SK-N-SH (cell line): ENCODE results near the gene CPSF4. TPM values are rescaled to one million over a fixed set of nuclear protein-coding genes. Genes with fewer than 3 reads are reported as not detected.

Source experiments
- CTCF ChIA-PET: fragments of 300-600, 350-600 bp; formaldehyde crosslinking; extraction: SDS; loops from one replicate; lab custom pipeline; 2021; lab: Yijun Ruan, JAX
- POLR2A ChIA-PET: fragments of 350-600 bp; sonication (Branson Sonifier 250); formaldehyde crosslinking; extraction: SDS; loops from one replicate; lab custom pipeline; 2020; ENCODE audit warnings: antibody characterized with exemption, inconsistent platforms; lab: Yijun Ruan, JAX
- DNase-seq: peaks from one replicate; pipeline ENCODE4 v3.0.0; 2012
- H2AFZ ChIP-seq: fragments of 200-600 bp; sonication (generic); 2 replicates; pipeline ENCODE4 v1.8.1; 2016; ENCODE audit warnings: antibody characterized with exemption, mild to moderate bottlenecking, low read depth
- H3F3A ChIP-seq: fragments of 200-600 bp; sonication (generic); replicated peaks from 2 replicates; pipeline ENCODE3; 2016; ENCODE audit warnings: antibody characterized with exemption, mild to moderate bottlenecking; ENCODE audit not compliant: insufficient read depth
- H3K27ac ChIP-seq, 2 experiments: fragments of 200-500 bp in 1 of 2; fragments of 200-600 bp in 1 of 2; sonication (Bioruptor generic) in 1 of 2; sonication (generic), shearing (Covaris generic) in 1 of 2; 2 replicates each; pipeline versions ENCODE4 v1.5.1 to v1.6.1; 2014 to 2016; ENCODE audit warnings: low read depth in 2 of 2, inconsistent platforms in 1 of 2, low read length in 1 of 2, mild to moderate bottlenecking in 1 of 2, mixed read lengths in 1 of 2
- H3K27me3 ChIP-seq: fragments of 200-600 bp; sonication (generic), shearing (Covaris generic); 2 replicates; pipeline ENCODE4 v1.6.1; 2016; ENCODE audit warnings: mixed run types; ENCODE audit not compliant: insufficient read depth
- H3K36me3 ChIP-seq, 2 experiments: fragments of 200-500 bp in 1 of 2; fragments of 200-600 bp in 1 of 2; sonication (Bioruptor generic) in 1 of 2; sonication (generic) in 1 of 2; replicated peaks in 1 of 2; 2 replicates each; pipeline versions ENCODE3 to v1.5.1; 2014 to 2016; ENCODE audit warnings: low read length in 1 of 2, mild to moderate bottlenecking in 1 of 2; ENCODE audit not compliant: insufficient read depth in 2 of 2, control insufficient read depth in 1 of 2
- H3K4me1 ChIP-seq, 2 experiments: fragments of 200-500 bp in 1 of 2; fragments of 200-600 bp in 1 of 2; sonication (Bioruptor generic) in 1 of 2; sonication (generic), shearing (Covaris generic) in 1 of 2; 2 replicates each; pipeline versions ENCODE4 v1.5.1 to v1.6.1; 2014 to 2016; ENCODE audit warnings: low read depth in 1 of 2, low read length in 1 of 2, mixed run types in 1 of 2; ENCODE audit not compliant: insufficient read depth in 2 of 2, control insufficient read depth in 1 of 2
- H3K4me2 ChIP-seq: fragments of 200-600 bp; sonication (generic), shearing (Covaris generic); 2 replicates; pipeline ENCODE4 v1.6.1; 2017; ENCODE audit warnings: mixed run types
- H3K4me3 ChIP-seq, 2 experiments: fragments of 200-500 bp in 1 of 2; fragments of 200-600 bp in 1 of 2; sonication (Bioruptor generic) in 1 of 2; sonication (generic), shearing (Covaris generic) in 1 of 2; 2 replicates each; pipeline versions ENCODE4 v1.5.1 to v1.8.1; 2014 to 2016; ENCODE audit warnings: low read depth in 2 of 2, inconsistent platforms in 1 of 2, low read length in 1 of 2, mild to moderate bottlenecking in 1 of 2, mixed read lengths in 1 of 2, moderate library complexity in 1 of 2
- H3K79me2 ChIP-seq: fragments of 200-600 bp; sonication (generic); 2 replicates; pipeline ENCODE4 v1.8.1; 2017; ENCODE audit warnings: mild to moderate bottlenecking; ENCODE audit not compliant: insufficient read depth
- H3K9ac ChIP-seq: fragments of 200-600 bp; sonication (generic); 2 replicates; pipeline ENCODE4 v1.6.1; 2017; ENCODE audit warnings: mixed run types
- H3K9me2 ChIP-seq: fragments of 200-600 bp; sonication (generic); 2 replicates; pipeline ENCODE4 v1.6.1; 2017; ENCODE audit warnings: mixed run types
- H3K9me3 ChIP-seq: fragments of 200-600 bp; sonication (generic); 2 replicates; pipeline ENCODE4 v1.6.1; 2017; ENCODE audit warnings: mixed run types, mild to moderate bottlenecking, moderate library complexity
- H4K20me1 ChIP-seq: fragments of 200-600 bp; sonication (generic); 2 replicates; pipeline ENCODE4 v1.6.1; 2017; ENCODE audit warnings: mild to moderate bottlenecking, mixed run types; ENCODE audit not compliant: insufficient read depth
- ELF1 ChIP-seq: IDR thresholded peaks from 2 replicates; pipeline ENCODE4 v1.4.0; 2012
- FOSL2 ChIP-seq: IDR thresholded peaks from 2 replicates; pipeline ENCODE4 v1.4.0; 2012; ENCODE audit warnings: low read depth, mild to moderate bottlenecking, moderate library complexity, borderline replicate concordance
- FOXJ3 ChIP-seq: sonication (generic); formaldehyde crosslinking; IDR thresholded peaks from 2 replicates; pipeline ENCODE4 v1.5.1; 2020; ENCODE audit warnings: mild to moderate bottlenecking, missing genetic modification reagents
- FOXM1 ChIP-seq: IDR thresholded peaks from 2 replicates; pipeline ENCODE4 v1.4.0; 2012; ENCODE audit warnings: low read depth, mild to moderate bottlenecking
- GABPA ChIP-seq: IDR thresholded peaks from 2 replicates; pipeline ENCODE4 v1.4.0; 2012; ENCODE audit warnings: low read depth, mild to moderate bottlenecking
- GATA2 ChIP-seq: sonication (generic); formaldehyde crosslinking; IDR thresholded peaks from 2 replicates; pipeline ENCODE4 v1.5.0; 2020; ENCODE audit warnings: mild to moderate bottlenecking, missing genetic modification reagents
- MXI1 ChIP-seq: IDR thresholded peaks from 2 replicates; pipeline ENCODE4 v1.6.1; 2012; ENCODE audit warnings: mild to moderate bottlenecking, low read depth, low read length, improper control_type of control experiment
- RCOR1 ChIP-seq: fragments of 150-350 bp; IDR thresholded peaks from 2 replicates; pipeline ENCODE4 v1.6.1; 2017; ENCODE audit warnings: antibody characterized with exemption, low read length
- RXRA ChIP-seq: IDR thresholded peaks from 2 replicates; pipeline ENCODE4 v1.4.0; 2012; ENCODE audit warnings: low read depth, mild to moderate bottlenecking, borderline replicate concordance
- SMC3 ChIP-seq: IDR thresholded peaks from 2 replicates; pipeline ENCODE4 v1.6.1; 2012; ENCODE audit warnings: low read depth, low read length, improper control_type of control experiment
- TAF1 ChIP-seq: IDR thresholded peaks from 2 replicates; pipeline ENCODE4 v1.6.1; 2012; ENCODE audit warnings: low read depth, mild to moderate bottlenecking, low read length, moderate library complexity, borderline replicate concordance
- TEAD4 ChIP-seq: IDR thresholded peaks from 2 replicates; pipeline ENCODE4 v1.4.0; 2012; ENCODE audit warnings: mild to moderate bottlenecking, borderline replicate concordance; ENCODE audit not compliant: insufficient read depth
- YY1 ChIP-seq: IDR thresholded peaks from 2 replicates; pipeline ENCODE4 v1.4.0; 2012; ENCODE audit warnings: low read depth, mild to moderate bottlenecking
- WGBS: methylation state at CpG from one replicate; pipeline ENCODE4 v1.1.6; 2017; ENCODE audit warnings: low lambda C conversion rate; 5-methylcytosine and 5-hydroxymethylcytosine counted together
- polyA plus RNA-seq, 3 experiments: library from polyadenylated mRNA; depleted of rRNA; stranded (reverse); fragments of >200 nt; gene quantifications; 2 replicates each; pipeline ENCODE4 v1.2.3, GENCODE V29; 2012
- TF ChIP-seq, protein P1 (sequence below): fragments of 150-350 bp; IDR thresholded peaks from 2 replicates; pipeline ENCODE4 v1.6.1; 2016; ENCODE audit warnings: mild to moderate bottlenecking, low read depth, low read length
- TF ChIP-seq, protein P2 (sequence below): IDR thresholded peaks from 2 replicates; pipeline ENCODE4 v1.4.0; 2012; ENCODE audit warnings: low read depth, borderline replicate concordance
- TF ChIP-seq, protein P3 (sequence below): IDR thresholded peaks from 2 replicates; pipeline ENCODE4 v1.4.0; 2012; ENCODE audit warnings: low read depth
- TF ChIP-seq, protein P4 (sequence below): IDR thresholded peaks from 2 replicates; pipeline ENCODE4 v1.6.1; 2012; ENCODE audit warnings: mild to moderate bottlenecking, low read depth, low read length, moderate library complexity
- TF ChIP-seq, protein P5 (sequence below): fragments of 200-600 bp; sonication (generic); IDR thresholded peaks from 2 replicates; pipeline ENCODE4 v1.6.1; 2017; ENCODE audit warnings: antibody characterized with exemption, mild to moderate bottlenecking, moderate library complexity

The CPSF4 gene
- polyA plus RNA-seq, 1 of the 3 experiments (the other 2 are of a cell fraction): 101 TPM

DNA sequence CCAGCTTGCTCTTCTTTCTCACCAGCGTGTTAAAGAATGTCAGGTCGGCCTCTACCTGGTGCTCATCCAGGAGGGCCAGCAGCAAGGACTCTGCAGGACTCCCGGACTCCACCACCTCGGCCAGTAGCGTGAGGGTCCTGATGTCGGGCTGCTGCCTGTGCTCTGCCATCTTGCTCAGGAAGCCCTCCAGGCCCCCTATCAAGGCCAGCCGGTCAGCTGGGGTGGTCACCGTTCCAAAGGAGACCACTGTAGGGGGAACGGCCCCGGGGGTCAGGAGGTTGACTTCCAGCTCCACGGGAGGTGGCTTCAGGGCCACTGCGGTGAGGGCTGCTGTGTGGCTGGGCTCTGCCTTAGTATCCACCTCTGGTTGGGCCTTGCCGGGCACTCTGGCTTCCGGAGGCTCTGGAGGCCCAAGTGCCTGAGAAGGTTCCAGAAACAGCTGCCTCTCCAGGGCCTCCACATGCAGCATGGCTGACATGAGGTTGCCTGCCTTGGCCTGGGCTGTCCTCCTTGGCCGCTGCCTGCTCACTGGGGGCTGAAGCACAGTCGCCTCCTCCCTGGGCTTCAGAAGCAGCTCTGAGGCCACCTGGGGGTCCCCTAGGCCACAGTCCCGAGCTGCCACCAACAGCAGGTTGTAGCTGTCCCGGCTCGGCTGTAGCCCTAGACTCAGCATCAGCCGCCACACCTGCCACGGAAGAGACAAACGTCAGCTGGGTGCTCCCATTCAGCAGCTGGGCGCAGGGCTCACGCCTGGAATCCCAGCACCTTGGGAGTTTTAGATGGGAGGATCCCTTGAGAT is 13.6 kb upstream of the CPSF4 start (continued):
- TF ChIP-seq, protein P1, sequence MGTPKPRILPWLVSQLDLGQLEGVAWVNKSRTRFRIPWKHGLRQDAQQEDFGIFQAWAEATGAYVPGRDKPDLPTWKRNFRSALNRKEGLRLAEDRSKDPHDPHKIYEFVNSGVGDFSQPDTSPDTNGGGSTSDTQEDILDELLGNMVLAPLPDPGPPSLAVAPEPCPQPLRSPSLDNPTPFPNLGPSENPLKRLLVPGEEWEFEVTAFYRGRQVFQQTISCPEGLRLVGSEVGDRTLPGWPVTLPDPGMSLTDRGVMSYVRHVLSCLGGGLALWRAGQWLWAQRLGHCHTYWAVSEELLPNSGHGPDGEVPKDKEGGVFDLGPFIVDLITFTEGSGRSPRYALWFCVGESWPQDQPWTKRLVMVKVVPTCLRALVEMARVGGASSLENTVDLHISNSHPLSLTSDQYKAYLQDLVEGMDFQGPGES: no peak
- TF ChIP-seq, protein P2, sequence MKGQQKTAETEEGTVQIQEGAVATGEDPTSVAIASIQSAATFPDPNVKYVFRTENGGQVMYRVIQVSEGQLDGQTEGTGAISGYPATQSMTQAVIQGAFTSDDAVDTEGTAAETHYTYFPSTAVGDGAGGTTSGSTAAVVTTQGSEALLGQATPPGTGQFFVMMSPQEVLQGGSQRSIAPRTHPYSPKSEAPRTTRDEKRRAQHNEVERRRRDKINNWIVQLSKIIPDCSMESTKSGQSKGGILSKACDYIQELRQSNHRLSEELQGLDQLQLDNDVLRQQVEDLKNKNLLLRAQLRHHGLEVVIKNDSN: no peak
- TF ChIP-seq TEAD4 (no peak), SMC3 (no peak), YY1 (no peak)
- TF ChIP-seq, protein P3, sequence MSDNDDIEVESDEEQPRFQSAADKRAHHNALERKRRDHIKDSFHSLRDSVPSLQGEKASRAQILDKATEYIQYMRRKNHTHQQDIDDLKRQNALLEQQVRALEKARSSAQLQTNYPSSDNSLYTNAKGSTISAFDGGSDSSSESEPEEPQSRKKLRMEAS: no peak
- TF ChIP-seq, all 33 proteins: peak for 0

DNA sequence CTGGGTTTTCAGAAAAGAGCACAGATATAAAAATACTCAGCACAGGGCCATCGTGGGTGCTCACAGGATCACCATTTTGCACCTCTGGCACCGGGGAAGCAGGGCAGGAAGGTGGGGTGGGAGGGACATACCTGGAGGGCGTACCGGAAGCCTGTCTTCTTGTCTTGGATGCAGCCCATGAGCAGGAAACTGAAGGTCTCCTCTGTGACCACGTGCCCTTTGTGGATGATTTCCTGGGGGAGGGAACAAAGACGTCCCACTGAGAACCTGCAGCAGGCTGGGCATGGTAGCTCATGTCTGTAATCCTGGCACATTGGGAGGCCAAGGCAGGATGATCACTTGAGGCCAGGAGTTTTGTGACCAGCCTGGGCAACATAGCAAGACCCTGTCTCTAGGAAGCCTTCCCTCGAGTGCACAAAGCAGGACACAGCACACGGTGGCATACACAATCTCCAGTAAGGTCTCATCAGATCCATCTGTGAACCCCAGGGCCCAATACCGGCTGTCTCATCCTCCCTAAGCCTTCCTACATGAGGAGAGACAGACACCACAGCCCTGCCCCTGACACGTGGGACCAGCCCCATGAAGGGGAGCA is 9.7 kb upstream of the CPSF4 start:
- H3K4me3 ChIP-seq: no peak overlapping the region
- POLR2A ChIA-PET: interaction anchor here (1.0 to 2.1 kb wide), 3 partner anchors 9 to 10 kb away, joined by 3 to 6 read pairs (median 3); partner anchors contain the start of genes CPSF4 and PTCD1
- WGBS: 90% methylated on average over 10 of the region's 10 CpGs
- no peaks in the 10 kb centered on the region for H3K9me3 ChIP-seq
- H3K27me3 ChIP-seq: no peaks in the 10 kb centered on the region
- peaks cover 34 to 47% of the 10 kb centered on the region in 2 experiments for H3K36me3 ChIP-seq
- no peak overlapping the region for H3K4me2 ChIP-seq
- CTCF ChIA-PET: interaction anchor here (0.7 to 1.6 kb wide), 4 partner anchors 11 to 388 kb away, joined by 3 to 5 read pairs (median 4); no protein-coding TSS in a partner anchor
- no peak for TF ChIP-seq TEAD4
- TF ChIP-seq, protein P4, sequence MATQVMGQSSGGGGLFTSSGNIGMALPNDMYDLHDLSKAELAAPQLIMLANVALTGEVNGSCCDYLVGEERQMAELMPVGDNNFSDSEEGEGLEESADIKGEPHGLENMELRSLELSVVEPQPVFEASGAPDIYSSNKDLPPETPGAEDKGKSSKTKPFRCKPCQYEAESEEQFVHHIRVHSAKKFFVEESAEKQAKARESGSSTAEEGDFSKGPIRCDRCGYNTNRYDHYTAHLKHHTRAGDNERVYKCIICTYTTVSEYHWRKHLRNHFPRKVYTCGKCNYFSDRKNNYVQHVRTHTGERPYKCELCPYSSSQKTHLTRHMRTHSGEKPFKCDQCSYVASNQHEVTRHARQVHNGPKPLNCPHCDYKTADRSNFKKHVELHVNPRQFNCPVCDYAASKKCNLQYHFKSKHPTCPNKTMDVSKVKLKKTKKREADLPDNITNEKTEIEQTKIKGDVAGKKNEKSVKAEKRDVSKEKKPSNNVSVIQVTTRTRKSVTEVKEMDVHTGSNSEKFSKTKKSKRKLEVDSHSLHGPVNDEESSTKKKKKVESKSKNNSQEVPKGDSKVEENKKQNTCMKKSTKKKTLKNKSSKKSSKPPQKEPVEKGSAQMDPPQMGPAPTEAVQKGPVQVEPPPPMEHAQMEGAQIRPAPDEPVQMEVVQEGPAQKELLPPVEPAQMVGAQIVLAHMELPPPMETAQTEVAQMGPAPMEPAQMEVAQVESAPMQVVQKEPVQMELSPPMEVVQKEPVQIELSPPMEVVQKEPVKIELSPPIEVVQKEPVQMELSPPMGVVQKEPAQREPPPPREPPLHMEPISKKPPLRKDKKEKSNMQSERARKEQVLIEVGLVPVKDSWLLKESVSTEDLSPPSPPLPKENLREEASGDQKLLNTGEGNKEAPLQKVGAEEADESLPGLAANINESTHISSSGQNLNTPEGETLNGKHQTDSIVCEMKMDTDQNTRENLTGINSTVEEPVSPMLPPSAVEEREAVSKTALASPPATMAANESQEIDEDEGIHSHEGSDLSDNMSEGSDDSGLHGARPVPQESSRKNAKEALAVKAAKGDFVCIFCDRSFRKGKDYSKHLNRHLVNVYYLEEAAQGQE: no peak
- no peak for TF ChIP-seq MXI1
- TF ChIP-seq, protein P5, sequence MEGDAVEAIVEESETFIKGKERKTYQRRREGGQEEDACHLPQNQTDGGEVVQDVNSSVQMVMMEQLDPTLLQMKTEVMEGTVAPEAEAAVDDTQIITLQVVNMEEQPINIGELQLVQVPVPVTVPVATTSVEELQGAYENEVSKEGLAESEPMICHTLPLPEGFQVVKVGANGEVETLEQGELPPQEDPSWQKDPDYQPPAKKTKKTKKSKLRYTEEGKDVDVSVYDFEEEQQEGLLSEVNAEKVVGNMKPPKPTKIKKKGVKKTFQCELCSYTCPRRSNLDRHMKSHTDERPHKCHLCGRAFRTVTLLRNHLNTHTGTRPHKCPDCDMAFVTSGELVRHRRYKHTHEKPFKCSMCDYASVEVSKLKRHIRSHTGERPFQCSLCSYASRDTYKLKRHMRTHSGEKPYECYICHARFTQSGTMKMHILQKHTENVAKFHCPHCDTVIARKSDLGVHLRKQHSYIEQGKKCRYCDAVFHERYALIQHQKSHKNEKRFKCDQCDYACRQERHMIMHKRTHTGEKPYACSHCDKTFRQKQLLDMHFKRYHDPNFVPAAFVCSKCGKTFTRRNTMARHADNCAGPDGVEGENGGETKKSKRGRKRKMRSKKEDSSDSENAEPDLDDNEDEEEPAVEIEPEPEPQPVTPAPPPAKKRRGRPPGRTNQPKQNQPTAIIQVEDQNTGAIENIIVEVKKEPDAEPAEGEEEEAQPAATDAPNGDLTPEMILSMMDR: no peak
- TF ChIP-seq FOXM1: no peak
- TF ChIP-seq YY1: no peak
- TF ChIP-seq RXRA: no peak
- TF ChIP-seq FOXJ3 (CRISPR knock-in tag): no peak
- no peak for TF ChIP-seq GABPA
- no peak for TF ChIP-seq GATA2 (CRISPR knock-in tag)
- no peak for TF ChIP-seq FOSL2
- TF ChIP-seq SMC3: no peak
- TF ChIP-seq TAF1: no peak
- TF ChIP-seq ELF1: no peak
- TF ChIP-seq RCOR1: no peak
- no peaks in the 10 kb centered on the region; the same call in 1 of the 2 replicates for H3K79me2 ChIP-seq
- H3K9ac ChIP-seq: no peak overlapping the region
- no peak overlapping the region for H3K27ac ChIP-seq
- no peaks in the 10 kb centered on the region for H3K4me1 ChIP-seq
- H3F3A ChIP-seq: no peaks in the 10 kb centered on the region
- no peaks in the 10 kb centered on the region for H3K9me2 ChIP-seq
- DNase-seq: no peak
- H2AFZ ChIP-seq: no peak overlapping the region
- no peaks in the 10 kb centered on the region for H4K20me1 ChIP-seq
